GM18502 (cell line): ENCODE measurements around the gene RAB6B.
"Not testable (repeated sequence)": the region's sequence is repeated elsewhere in the genome, so short reads cannot be mapped to it uniquely, and the experiment has no call there.

Source experiments
- ATAC-seq: cut with Tn5 transposase; IDR thresholded peaks from one replicate; pipeline ENCODE4 v1.9.1; 2021; ENCODE audit warnings: mild to moderate bottlenecking; ENCODE audit not compliant: unreplicated experiment, poor library complexity

RAB6B gene

DNA sequence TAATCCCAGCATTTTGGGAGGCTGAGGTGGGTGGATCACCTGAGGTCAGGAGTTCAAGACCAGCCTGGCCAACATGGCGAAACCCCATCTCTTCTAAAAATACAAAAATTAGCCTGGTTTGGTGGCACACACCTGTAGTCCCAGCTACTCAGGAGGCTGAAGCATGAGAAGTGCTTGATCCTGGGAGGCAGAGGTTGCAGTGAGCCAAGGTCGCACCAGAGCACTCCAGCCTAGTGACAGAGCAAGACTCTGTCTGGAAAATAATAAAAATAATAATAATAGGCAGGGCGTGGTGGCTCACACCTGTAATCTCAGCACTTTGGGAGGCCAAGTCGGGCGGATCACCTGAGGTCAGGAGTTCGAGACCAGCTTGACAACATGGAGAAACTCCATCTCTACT is 114.9 kb downstream of the RAB6B start:
- ATAC-seq: not testable (repeated sequence)

DNA sequence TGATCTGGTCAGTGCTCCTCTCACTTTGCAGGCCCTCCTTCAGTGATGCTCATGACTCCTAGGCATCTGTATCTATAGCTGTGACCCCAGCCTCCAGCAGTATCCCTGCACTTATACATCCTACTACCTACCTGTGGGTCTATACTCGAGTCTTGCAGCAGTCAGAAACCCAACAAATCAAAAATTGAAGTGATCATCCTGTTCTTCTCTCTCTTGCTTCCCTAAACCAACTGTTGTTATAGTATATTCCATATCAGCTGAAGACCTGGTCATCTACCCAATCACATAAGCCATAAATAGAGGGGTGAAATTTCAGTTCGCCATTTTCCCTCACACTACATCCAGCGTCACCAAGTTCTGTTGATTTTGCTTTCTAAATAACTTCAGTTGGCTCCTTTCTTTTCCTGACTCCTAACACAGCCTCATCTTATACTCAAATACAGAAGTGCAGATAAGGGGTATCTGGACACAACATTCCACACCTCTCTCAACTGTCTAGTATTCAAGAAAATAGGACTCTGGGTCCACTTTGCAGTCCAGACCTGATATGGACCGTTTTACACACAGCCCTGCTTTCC is 116.0 kb downstream of the RAB6B start:
- ATAC-seq: no peak

DNA sequence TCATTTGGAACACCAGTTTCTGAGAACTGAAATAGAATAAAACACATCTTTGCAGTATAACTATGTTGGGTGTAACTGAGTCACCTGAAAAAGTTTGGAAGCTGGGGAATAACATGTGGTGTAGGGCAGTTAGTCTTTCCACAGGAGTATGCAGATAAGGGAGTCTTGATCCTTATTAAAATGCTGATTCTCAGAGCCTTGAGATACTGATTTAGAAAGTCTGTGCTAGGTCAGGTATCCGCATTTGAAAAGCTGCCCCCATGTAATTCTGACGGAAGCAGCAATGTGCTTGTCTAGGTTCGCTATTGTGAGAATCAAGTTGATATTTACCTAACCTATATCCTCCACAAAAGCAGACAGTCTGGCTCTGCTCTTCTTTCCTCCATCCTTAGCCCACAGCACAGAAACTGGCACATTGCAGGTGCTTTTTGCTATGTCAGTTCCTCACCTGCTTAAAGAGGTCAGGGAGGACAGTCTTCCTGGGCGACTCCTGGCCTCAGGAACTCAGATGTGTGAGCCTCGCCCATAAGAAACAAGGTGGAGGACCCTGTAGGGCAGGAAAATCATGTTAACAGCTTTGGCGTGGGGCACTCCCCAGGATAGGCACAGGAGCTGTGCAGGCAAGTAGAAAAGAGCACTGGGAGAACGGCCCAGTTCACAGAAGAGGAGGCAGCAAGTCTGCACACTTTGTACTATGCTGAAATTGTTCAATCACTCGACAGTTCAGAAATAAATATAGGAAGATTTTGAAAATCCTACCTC is 117.7 kb downstream of the RAB6B start:
- no peak for ATAC-seq

DNA sequence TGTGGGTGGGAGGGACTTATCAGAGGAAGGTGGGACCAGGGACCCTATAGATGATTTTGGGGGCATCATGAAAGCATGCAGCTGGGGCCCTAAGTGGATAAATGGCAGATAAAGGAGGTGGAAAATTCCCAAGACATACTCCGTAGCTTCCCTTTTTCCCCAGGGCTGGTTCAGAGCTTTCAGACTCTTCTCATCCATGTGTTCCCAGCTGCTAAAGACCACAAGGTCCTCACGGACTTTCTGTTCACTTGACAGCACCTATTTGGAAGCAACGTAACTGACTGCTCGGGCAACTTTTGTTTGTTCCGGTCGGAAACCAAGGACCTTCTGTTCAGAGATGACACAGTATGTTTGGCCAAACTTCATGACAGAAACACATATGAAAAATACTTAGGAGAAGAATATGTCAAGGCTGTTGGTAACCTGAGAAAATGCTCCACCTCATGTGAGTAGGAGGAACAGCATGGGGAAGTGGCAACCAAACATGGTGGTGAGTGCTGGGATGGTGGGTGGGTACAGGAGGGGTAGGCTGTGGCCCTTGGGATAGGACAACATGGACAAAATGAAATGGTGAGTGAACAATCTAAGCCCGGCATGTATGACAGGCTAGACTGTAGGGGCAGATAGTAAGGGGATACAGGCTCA is 118.8 kb downstream of the RAB6B start:
- ATAC-seq: no peak

GRCh38 chr3:133775835-133776234 is 119.8 kb downstream of the RAB6B start:
- no peak for ATAC-seq

DNA sequence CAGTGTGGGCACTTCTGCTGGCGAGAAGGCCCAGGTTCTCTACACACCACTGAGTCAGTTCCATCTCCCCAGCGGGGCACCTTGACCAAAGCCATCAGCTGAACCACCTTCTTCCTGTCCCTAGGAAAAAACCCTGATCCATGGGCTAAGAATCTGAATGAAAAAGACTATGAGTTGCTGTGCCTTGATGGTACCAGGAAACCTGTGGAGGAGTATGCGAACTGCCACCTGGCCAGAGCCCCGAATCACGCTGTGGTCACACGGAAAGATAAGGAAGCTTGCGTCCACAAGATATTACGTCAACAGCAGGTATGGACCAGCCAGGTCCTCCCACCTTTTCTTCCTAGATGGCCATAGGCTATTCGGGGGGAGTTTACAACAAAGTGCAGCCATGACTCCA is 120.4 kb downstream of the RAB6B start:
- no peak for ATAC-seq
